Measurements from ENCODE around the gene PLCH1. TPM values are rescaled to one million over a fixed set of nuclear protein-coding genes. Genes with fewer than 3 reads are reported as not detected.

PLCH1 gene
- total RNA-seq, 1 donor from 2014 or later: 2.9 TPM

DNA sequence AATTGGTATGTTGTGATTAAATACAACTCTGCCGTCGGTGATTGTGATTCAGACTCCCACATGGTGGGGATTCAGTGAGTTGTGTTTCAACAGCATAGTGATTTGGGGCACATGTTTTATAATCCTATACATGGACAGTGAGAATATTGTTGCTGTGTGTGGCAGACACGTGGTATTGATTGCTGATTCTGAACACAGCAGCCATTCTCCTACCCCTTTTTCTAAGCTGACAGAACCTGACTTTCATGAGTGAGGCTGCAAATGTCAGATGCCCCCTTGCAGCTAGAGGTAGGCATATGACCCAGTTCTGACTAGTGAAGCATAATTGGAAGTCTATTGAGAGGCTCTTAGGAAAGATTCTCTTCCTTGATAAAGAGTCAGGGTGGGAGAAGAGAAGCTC, 296.3 kb downstream of the PLCH1 start:
- no peak for DNase-seq (ENCODE audit: low read depth)
- Histone ChIP-seq H3K27me3 (ENCODE audit: control insufficient read depth, insufficient read depth, low read length) (no peaks in the 10 kb centered on the region), H3K36me3 (ENCODE audit: control insufficient read depth, insufficient read depth, low read length) (no peaks in the 10 kb centered on the region), H3K4me3 (ENCODE audit: low read depth, low read length) (no peak overlapping the region)
- TF ChIP-seq, protein P1, sequence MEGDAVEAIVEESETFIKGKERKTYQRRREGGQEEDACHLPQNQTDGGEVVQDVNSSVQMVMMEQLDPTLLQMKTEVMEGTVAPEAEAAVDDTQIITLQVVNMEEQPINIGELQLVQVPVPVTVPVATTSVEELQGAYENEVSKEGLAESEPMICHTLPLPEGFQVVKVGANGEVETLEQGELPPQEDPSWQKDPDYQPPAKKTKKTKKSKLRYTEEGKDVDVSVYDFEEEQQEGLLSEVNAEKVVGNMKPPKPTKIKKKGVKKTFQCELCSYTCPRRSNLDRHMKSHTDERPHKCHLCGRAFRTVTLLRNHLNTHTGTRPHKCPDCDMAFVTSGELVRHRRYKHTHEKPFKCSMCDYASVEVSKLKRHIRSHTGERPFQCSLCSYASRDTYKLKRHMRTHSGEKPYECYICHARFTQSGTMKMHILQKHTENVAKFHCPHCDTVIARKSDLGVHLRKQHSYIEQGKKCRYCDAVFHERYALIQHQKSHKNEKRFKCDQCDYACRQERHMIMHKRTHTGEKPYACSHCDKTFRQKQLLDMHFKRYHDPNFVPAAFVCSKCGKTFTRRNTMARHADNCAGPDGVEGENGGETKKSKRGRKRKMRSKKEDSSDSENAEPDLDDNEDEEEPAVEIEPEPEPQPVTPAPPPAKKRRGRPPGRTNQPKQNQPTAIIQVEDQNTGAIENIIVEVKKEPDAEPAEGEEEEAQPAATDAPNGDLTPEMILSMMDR (IDR thresholded peaks at IDR 0.05; ENCODE audit: insufficient read depth, low read length, poor library complexity, severe bottlenecking): no peak

DNA sequence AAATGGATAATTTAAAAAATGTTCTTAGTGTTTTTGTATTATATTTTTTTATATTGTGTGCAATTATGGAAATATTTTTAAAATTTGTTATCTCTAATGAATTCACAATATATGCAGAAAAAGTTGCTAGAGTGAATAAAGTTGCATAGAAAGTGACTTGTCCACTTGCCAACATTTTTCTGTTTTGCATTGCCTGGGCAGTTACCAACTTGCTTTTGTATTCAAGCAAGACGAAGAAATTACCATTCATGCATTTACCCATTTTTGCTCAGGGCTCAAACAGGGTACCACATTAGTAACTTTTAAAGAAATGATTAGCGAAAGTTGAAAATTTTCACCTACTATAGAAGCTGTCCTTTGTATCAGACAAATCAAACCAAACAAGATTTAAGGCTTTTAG, 298.5 kb downstream of the PLCH1 start:
- TF ChIP-seq, protein P1 (IDR thresholded peaks at IDR 0.05; ENCODE audit: insufficient read depth, low read length, poor library complexity, severe bottlenecking): no peak
- Histone ChIP-seq H3K4me3 (ENCODE audit: low read depth, low read length) (no peak overlapping the region), H3K36me3 (ENCODE audit: control insufficient read depth, insufficient read depth, low read length) (no peaks in the 10 kb centered on the region), H3K27me3 (ENCODE audit: control insufficient read depth, insufficient read depth, low read length) (no peaks in the 10 kb centered on the region)
- no peak for DNase-seq (ENCODE audit: low read depth)

DNA sequence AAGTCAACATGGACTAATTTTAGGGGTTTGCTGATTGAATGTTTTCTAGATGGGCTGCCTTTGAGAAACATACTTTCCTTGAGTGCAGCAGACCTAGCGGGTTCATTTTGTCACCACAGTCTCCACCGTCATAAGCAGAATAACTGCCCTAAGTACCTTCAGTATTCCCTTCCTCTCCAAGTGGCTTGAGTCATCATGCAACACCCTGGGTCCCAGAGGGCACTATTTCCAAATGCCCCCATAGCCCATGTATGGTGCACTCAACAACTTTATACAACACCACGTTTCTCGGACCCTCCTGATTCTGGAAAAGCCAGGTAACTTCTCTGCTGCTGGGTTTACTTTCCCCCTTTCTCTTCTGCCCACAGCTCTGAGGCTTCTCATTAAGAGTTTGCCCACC, 300.1 kb downstream of the PLCH1 start:
- Histone ChIP-seq H3K27me3 (ENCODE audit: control insufficient read depth, insufficient read depth, low read length) (no peaks in the 10 kb centered on the region), H3K36me3 (ENCODE audit: control insufficient read depth, insufficient read depth, low read length) (no peaks in the 10 kb centered on the region), H3K4me3 (ENCODE audit: low read depth, low read length) (no peak overlapping the region)
- TF ChIP-seq, protein P1 (IDR thresholded peaks at IDR 0.05; ENCODE audit: insufficient read depth, low read length, poor library complexity, severe bottlenecking): no peak
- no peak for DNase-seq (ENCODE audit: low read depth)

DNA sequence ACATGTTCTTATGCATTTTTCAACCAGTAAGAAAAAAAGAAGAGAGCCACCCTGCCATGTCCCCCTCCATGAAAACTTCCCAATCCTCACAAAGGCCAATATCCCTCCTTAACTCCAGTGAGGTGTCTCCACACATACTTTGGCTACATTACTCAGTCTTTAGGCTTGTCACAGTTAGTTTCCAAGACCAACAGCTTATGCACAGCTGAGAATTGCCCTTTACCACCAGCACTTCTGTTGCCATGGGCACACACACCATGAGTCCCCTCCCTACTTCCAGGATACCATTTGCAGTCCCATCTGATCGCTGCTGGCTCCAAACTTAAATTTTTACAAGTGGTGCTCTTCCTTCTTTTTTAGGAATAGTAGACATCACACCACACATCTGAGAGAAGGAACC, 301.1 kb downstream of the PLCH1 start:
- Histone ChIP-seq H3K36me3 (ENCODE audit: control insufficient read depth, insufficient read depth, low read length) (no peaks in the 10 kb centered on the region), H3K27me3 (ENCODE audit: control insufficient read depth, insufficient read depth, low read length) (no peaks in the 10 kb centered on the region), H3K4me3 (ENCODE audit: low read depth, low read length) (no peak overlapping the region)
- TF ChIP-seq, protein P1 (IDR thresholded peaks at IDR 0.05; ENCODE audit: insufficient read depth, low read length, poor library complexity, severe bottlenecking): no peak
- no peak for DNase-seq (ENCODE audit: low read depth)

DNA sequence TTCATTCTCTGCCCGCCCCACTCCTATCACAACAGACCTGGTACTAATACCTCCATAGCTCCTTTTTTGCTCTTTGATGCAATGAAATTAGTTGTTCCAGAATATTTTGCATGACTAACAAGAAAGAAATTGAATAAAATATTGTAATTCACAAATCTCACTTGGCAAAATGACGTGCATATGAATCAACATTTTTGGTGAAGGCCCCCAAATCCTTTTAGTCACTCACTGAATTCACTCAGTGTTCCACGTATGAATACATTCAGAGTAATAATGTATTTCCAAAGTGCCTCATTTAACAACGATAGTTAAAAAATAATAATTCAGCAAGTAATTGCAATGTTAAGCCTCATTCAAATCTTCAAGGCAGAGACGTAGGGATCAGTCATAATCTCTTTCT, 302.8 kb downstream of the PLCH1 start:
- Histone ChIP-seq H3K36me3 (ENCODE audit: control insufficient read depth, insufficient read depth, low read length) (no peaks in the 10 kb centered on the region), H3K27me3 (ENCODE audit: control insufficient read depth, insufficient read depth, low read length) (no peaks in the 10 kb centered on the region), H3K4me3 (ENCODE audit: low read depth, low read length) (no peak overlapping the region)
- TF ChIP-seq, protein P1 (IDR thresholded peaks at IDR 0.05; ENCODE audit: insufficient read depth, low read length, poor library complexity, severe bottlenecking): no peak
- DNase-seq (ENCODE audit: low read depth): no peak

DNA sequence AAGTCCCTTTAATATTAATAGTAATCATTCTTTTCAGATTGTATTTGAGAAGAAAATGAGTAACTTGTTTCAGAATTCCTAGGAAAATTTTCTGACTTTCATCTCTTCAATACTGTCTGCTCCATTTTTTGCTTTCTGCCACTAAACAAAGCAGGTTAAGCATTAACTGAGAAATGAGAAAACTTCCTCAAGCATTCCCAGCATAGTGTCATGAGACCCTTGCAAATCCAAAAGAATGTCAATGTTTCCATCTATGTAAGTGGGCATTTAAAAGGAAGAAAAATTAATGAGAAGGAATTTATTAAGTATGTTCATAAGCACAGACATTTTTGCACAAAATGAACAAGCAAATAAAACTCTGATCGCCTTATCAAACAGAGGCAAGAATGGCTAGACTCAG, 303.4 kb downstream of the PLCH1 start:
- peak; percentile 21 for DNase-seq (ENCODE audit: low read depth)
- Histone ChIP-seq H3K4me3 (ENCODE audit: low read depth, low read length) (no peak overlapping the region), H3K36me3 (ENCODE audit: control insufficient read depth, insufficient read depth, low read length) (no peaks in the 10 kb centered on the region), H3K27me3 (ENCODE audit: control insufficient read depth, insufficient read depth, low read length) (no peaks in the 10 kb centered on the region)
- TF ChIP-seq, protein P1 (IDR thresholded peaks at IDR 0.05; ENCODE audit: insufficient read depth, low read length, poor library complexity, severe bottlenecking): no peak
